H1 (cell line): Measurements from ENCODE around the gene ZNF598. TPM values are rescaled to one million over a fixed set of nuclear protein-coding genes. Genes with fewer than 3 reads are reported as not detected.
A peak's percentile ranks its signal among the peaks of the same experiment; 100 is the strongest.

ENCODE experiments used
- CTCF ChIA-PET: fragments of 300-600 bp; sonication (Branson Sonifier 250); formaldehyde crosslinking; loops from one replicate; lab custom pipeline; 2021; ENCODE audit not compliant: partially characterized antibody; lab: Charles Lee
- POLR2A ChIA-PET: fragments of 300-600 bp; sonication (Branson Sonifier 250); formaldehyde crosslinking; loops from one replicate; lab custom pipeline; 2021; ENCODE audit warnings: inconsistent platforms; ENCODE audit not compliant: partially characterized antibody; lab: Charles Lee
- DNase-seq, 2 experiments: peaks; one replicate each; pipeline versions ENCODE4 v3.0.0 to v3.0.0-alpha.2; 2010 to 2022; ENCODE audit warnings: low spot score in 2 of 2, low read depth in 1 of 2, mixed read lengths in 1 of 2
- FAIRE-seq: peaks from 2 replicates; lab custom pipeline; 2011; peaks lifted over from hg19 to GRCh38; lab: Jason Lieb, UNC
- H2AFZ ChIP-seq: 2 replicates; pipeline ENCODE4 v1.8.1; 2012; ENCODE audit warnings: low read length, inconsistent platforms
- H2AK5ac ChIP-seq: 2 replicates; pipeline ENCODE4 v1.6.1; 2013; ENCODE audit warnings: low read depth, low read length
- H2BK120ac ChIP-seq: replicated peaks from 2 replicates; pipeline ENCODE3; 2013; ENCODE audit warnings: low read depth, low read length, inconsistent platforms
- H2BK12ac ChIP-seq: 2 replicates; pipeline ENCODE4 v1.6.1; 2013; ENCODE audit warnings: low read depth, low read length
- H2BK15ac ChIP-seq: 2 replicates; pipeline ENCODE4 v1.6.1; 2013; ENCODE audit warnings: low read length
- H2BK20ac ChIP-seq: 2 replicates; pipeline ENCODE4 v1.6.1; 2013; ENCODE audit warnings: low read length
- H2BK5ac ChIP-seq: 2 replicates; pipeline ENCODE4 v1.6.1; 2013; ENCODE audit warnings: low read depth, low read length
- H3K14ac ChIP-seq: 2 replicates; pipeline ENCODE4 v1.6.1; 2013; ENCODE audit warnings: inconsistent platforms; ENCODE audit not compliant: insufficient read length
- H3K18ac ChIP-seq: 2 replicates; pipeline ENCODE4 v1.6.1; 2013; ENCODE audit warnings: low read length; ENCODE audit errors: extremely low read depth
- H3K23ac ChIP-seq: 2 replicates; pipeline ENCODE4 v1.6.1; 2013; ENCODE audit warnings: inconsistent platforms; ENCODE audit not compliant: insufficient read length
- H3K23me2 ChIP-seq: 2 replicates; pipeline ENCODE4 v1.6.1; 2013; ENCODE audit warnings: low read depth, low read length
- H3K27ac ChIP-seq: 2 replicates; pipeline ENCODE4 v1.6.1; 2011; ENCODE audit warnings: low read depth, low read length, inconsistent platforms
- H3K27me3 ChIP-seq, 4 experiments: replicated peaks in 1 of 4; 1 replicate in 1 of 4; 2 replicates in 3 of 4; pipeline versions ENCODE4 v1.6.1 to v1.8.1; 2011 to 2013; ENCODE audit warnings: low read length in 3 of 4, mild to moderate bottlenecking in 3 of 4, inconsistent platforms in 2 of 4, mixed read lengths in 2 of 4, moderate library complexity in 1 of 4; ENCODE audit not compliant: control insufficient read depth in 3 of 4, insufficient read depth in 3 of 4; ENCODE audit errors: extremely low read depth in 1 of 4
- H3K36me3 ChIP-seq, 4 experiments: 2 replicates each; pipeline versions ENCODE4 v1.6.1 to v1.8.1; 2011 to 2013; ENCODE audit warnings: mild to moderate bottlenecking in 4 of 4, low read length in 3 of 4, moderate library complexity in 2 of 4, control low read depth in 1 of 4, inconsistent platforms in 1 of 4; ENCODE audit not compliant: insufficient read depth in 4 of 4, control insufficient read depth in 2 of 4
- H3K4ac ChIP-seq: replicated peaks from 2 replicates; pipeline ENCODE3; 2013; ENCODE audit warnings: low read length, low read depth, mixed read lengths, inconsistent platforms; ENCODE audit not compliant: insufficient read length
- H3K4me1 ChIP-seq, 4 experiments: replicated peaks in 1 of 4; 1 replicate in 1 of 4; 2 replicates in 3 of 4; pipeline versions ENCODE4 v1.6.1 to v1.8.1; 2011 to 2013; ENCODE audit warnings: low read length in 3 of 4, inconsistent platforms in 2 of 4, mixed read lengths in 1 of 4; ENCODE audit not compliant: insufficient read depth in 4 of 4, control insufficient read depth in 3 of 4
- H3K4me2 ChIP-seq, 2 experiments: 2 replicates each; pipeline versions ENCODE4 v1.6.1 to v1.8.1; 2011 to 2013; ENCODE audit warnings: low read depth in 2 of 2, low read length in 2 of 2, control low read depth in 1 of 2, inconsistent platforms in 1 of 2, mild to moderate bottlenecking in 1 of 2; ENCODE audit not compliant: insufficient read depth in 1 of 2
- H3K4me3 ChIP-seq, 4 experiments: fragments of 200-600, 300-600 bp in 1 of 4; sonication (generic), shearing (Covaris generic), sonication (Bioruptor Twin) in 1 of 4; 2 replicates each; pipeline versions ENCODE4 v1.5.1 to v1.8.1; 2011 to 2016; ENCODE audit warnings: low read length in 4 of 4, low read depth in 3 of 4, control low read depth in 2 of 4, inconsistent platforms in 2 of 4, mild to moderate bottlenecking in 2 of 4, mixed read lengths in 1 of 4, moderate library complexity in 1 of 4; ENCODE audit not compliant: insufficient read depth in 2 of 4; ENCODE audit errors: extremely low read depth in 1 of 4
- H3K56ac ChIP-seq: replicated peaks from 2 replicates; pipeline ENCODE3; 2013; ENCODE audit warnings: low read depth, mild to moderate bottlenecking, mixed read lengths, low read length, inconsistent platforms; ENCODE audit not compliant: insufficient read length
- H3K79me1 ChIP-seq: 2 replicates; pipeline ENCODE4 v1.6.1; 2013; ENCODE audit warnings: low read depth, low read length, control low read depth
- H3K79me2 ChIP-seq, 2 experiments: 2 replicates each; pipeline versions ENCODE4 v1.6.1 to v1.8.1; 2012 to 2013; ENCODE audit warnings: low read length in 2 of 2, mild to moderate bottlenecking in 2 of 2, inconsistent platforms in 1 of 2; ENCODE audit not compliant: insufficient read depth in 2 of 2, control insufficient read depth in 1 of 2
- H3K9ac ChIP-seq, 4 experiments: replicated peaks in 1 of 4; 1 replicate in 1 of 4; 2 replicates in 3 of 4; pipeline versions ENCODE4 v1.6.1 to v1.8.1; 2011 to 2013; ENCODE audit warnings: low read depth in 3 of 4, low read length in 3 of 4, control low read depth in 2 of 4, mild to moderate bottlenecking in 2 of 4, moderate library complexity in 2 of 4, inconsistent platforms in 1 of 4; ENCODE audit errors: extremely low read depth in 1 of 4
- H3K9me3 ChIP-seq, 2 experiments: 2 replicates each; pipeline versions ENCODE4 v1.6.1 to v1.8.1; 2012 to 2013; ENCODE audit warnings: mild to moderate bottlenecking in 2 of 2, moderate library complexity in 2 of 2, control low read depth in 1 of 2, inconsistent platforms in 1 of 2, low read depth in 1 of 2, low read length in 1 of 2, mixed read lengths in 1 of 2; ENCODE audit not compliant: insufficient read depth in 2 of 2
- H4K20me1 ChIP-seq, 2 experiments: replicated peaks in 1 of 2; 2 replicates each; pipeline versions ENCODE3 to v1.8.1; 2011 to 2013; ENCODE audit warnings: inconsistent platforms in 2 of 2, low read length in 2 of 2, mild to moderate bottlenecking in 1 of 2; ENCODE audit not compliant: insufficient read depth in 2 of 2, control insufficient read depth in 1 of 2
- H4K5ac ChIP-seq: 2 replicates; pipeline ENCODE4 v1.6.1; 2013; ENCODE audit warnings: low read length, low read depth, mixed read lengths, inconsistent platforms; ENCODE audit not compliant: insufficient read length
- H4K8ac ChIP-seq: 2 replicates; pipeline ENCODE4 v1.8.0; 2013; ENCODE audit warnings: mild to moderate bottlenecking, moderate library complexity, low read length, inconsistent platforms; ENCODE audit not compliant: insufficient read depth; ENCODE audit errors: extremely low read depth
- H4K91ac ChIP-seq: replicated peaks from 2 replicates; pipeline ENCODE3; 2013; ENCODE audit warnings: low read length, mixed read lengths, inconsistent platforms; ENCODE audit not compliant: insufficient read length
- EP300 ChIP-seq, 2 experiments: IDR thresholded peaks; 1 replicate in 1 of 2; 2 replicates in 1 of 2; pipeline ENCODE4 v1.6.1; 2011 to 2012; ENCODE audit warnings: low read depth in 2 of 2, low read length in 2 of 2, mild to moderate bottlenecking in 2 of 2, borderline replicate concordance in 1 of 2, inconsistent platforms in 1 of 2, moderate library complexity in 1 of 2
- NRF1 ChIP-seq: IDR thresholded peaks from 2 replicates; pipeline ENCODE4 v1.6.1; 2011; ENCODE audit warnings: mild to moderate bottlenecking, low read depth, low read length, improper control_type of control experiment
- SIX5 ChIP-seq: IDR thresholded peaks from 2 replicates; pipeline ENCODE4 v1.6.1; 2011; ENCODE audit warnings: mild to moderate bottlenecking, low read depth, low read length
- WGBS, 2 experiments: shearing (Covaris generic) in 1 of 2; methylation state at CpG; one replicate each; pipeline versions ENCODE4 v1.1.6 to v1.1.7; 2013 to 2015; ENCODE audit warnings: low lambda C conversion rate in 2 of 2, mixed read lengths in 2 of 2, inconsistent platforms in 1 of 2, low coverage in 1 of 2, missing lambda C conversion rate in 1 of 2; ENCODE audit not compliant: insufficient replicate concordance in 2 of 2, insufficient coverage in 1 of 2, insufficient read length in 1 of 2; ENCODE audit errors: extremely low coverage in 1 of 2, missing lambda C conversion rate in 1 of 2; 5-methylcytosine and 5-hydroxymethylcytosine counted together
- polyA plus RNA-seq, 7 experiments: library from polyadenylated mRNA; depleted of rRNA in 3 of 7; stranded (reverse) in 5 of 7; unstranded in 2 of 7; fragments of >200 nt in 5 of 7; fragments of 200-250 nt in 2 of 7; gene quantifications; 1 replicate in 5 of 7; 2 replicates in 1 of 7; 4 replicates in 1 of 7; pipeline versions ENCODE4 v1.2.1 to v1.2.3, GENCODE V29; 2011 to 2013; ENCODE audit warnings: missing spikeins in 2 of 7, mixed read lengths in 2 of 7
- total RNA-seq: library from RNA; stranded (reverse); fragmentation: NEBNext Ultra II Directional; extraction: Animal tissue kit (Norgen Biotek cat#: 25700); gene quantifications from 2 replicates; pipeline ENCODE4 v1.2.1, GENCODE V29; 2021

ZNF598 gene
- total and polyA plus RNA-seq, 2 of the 8 experiments (the other 6 are each of a cell fraction or from before 2014, with no cell fraction given) = 29.3 to 47.6 TPM

DNA sequence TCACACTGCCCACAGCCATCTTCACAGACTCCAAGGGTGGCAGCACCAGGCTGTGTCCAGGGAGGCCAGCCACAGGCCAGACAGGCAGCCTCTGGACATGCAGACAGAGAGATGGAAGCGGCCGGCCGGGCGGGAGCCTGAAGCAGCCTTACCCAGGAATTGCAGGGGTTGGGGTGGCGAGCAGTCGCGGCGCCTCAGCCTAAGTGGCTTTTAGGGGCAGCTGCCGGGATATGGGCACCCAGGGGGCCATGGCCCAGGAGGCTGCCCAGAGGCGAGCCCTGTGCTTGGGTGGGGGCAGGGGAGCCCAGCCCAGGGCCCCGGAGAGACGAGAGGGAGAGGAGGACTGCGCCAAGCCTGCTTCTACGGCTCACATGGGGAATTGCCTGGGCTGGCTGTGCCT lies 15.6 kb upstream of the ZNF598 start:
- H2BK12ac ChIP-seq = peak overlapping the region; percentile 68; the same call in 1 of the 2 replicates
- H3K27me3 ChIP-seq = peaks cover 10 to 43% (median 36%) of the 10 kb centered on the region in 4 experiments
- no peaks in the 10 kb centered on the region for H3K79me1 ChIP-seq
- H3K4ac ChIP-seq = no peak overlapping the region
- H2BK20ac ChIP-seq = no peak overlapping the region
- ChIA-PET CTCF (interaction anchor here (0.7 to 7.5 kb wide), 11 partner anchors 9 to 622 kb away, joined by 3 to 55 read pairs (median 5); partner anchors contain the start of genes NTHL1 and TSC2), POLR2A (interaction anchor here (0.6 to 2.1 kb wide), 6 partner anchors 16 to 157 kb away, joined by 3 to 7 read pairs (median 3); partner anchors contain the start of genes RPS2, TRAF7 and ZNF598)
- H4K8ac ChIP-seq = no peak overlapping the region; the same call in 1 of the 2 replicates
- H3K4me2 ChIP-seq = no peak overlapping the region
- H3K79me2 ChIP-seq = no peaks in the 10 kb centered on the region
- H3K4me3 ChIP-seq = no peak overlapping the region
- H3K27ac ChIP-seq = no peak overlapping the region
- peak overlapping the region; percentile 97 for H2BK15ac ChIP-seq
- H2AK5ac ChIP-seq = no peak overlapping the region; the same call in 1 of the 2 replicates
- no peak overlapping the region for H4K5ac ChIP-seq
- H3K36me3 ChIP-seq = no peaks in the 10 kb centered on the region
- no peak overlapping the region for H2AFZ ChIP-seq
- DNase-seq = no peak
- no peak overlapping the region for H3K18ac ChIP-seq
- 89% methylated on average over 10 of the region's 14 CpGs; no CpG with 5 or more reads in 1 of the 2 experiments for WGBS, 2 experiments
- no peak overlapping the region for H4K91ac ChIP-seq
- FAIRE-seq = no peak
- H3K14ac ChIP-seq = no peak overlapping the region
- no peak overlapping the region for H2BK120ac ChIP-seq
- H3K9me3 ChIP-seq = no peaks in the 10 kb centered on the region
- H4K20me1 ChIP-seq = peaks cover 0 to 9% of the 10 kb centered on the region in 2 experiments
- TF ChIP-seq SIX5 = no peak
- TF ChIP-seq NRF1 = no peak
- TF ChIP-seq EP300 (IDR thresholded peaks at IDR 0.05; ENCODE audit: borderline replicate concordance in 1 of 2, low read depth in 2 of 2, low read length in 2 of 2) = no peak
- peaks cover 7% of the 10 kb centered on the region; the same call in 1 of the 2 replicates for H3K23me2 ChIP-seq
- peaks cover 0 to 18% (median 11%) of the 10 kb centered on the region in 4 experiments; a peak in 5 of 7 replicates for H3K4me1 ChIP-seq
- no peak overlapping the region for H3K9ac ChIP-seq
- H2BK5ac ChIP-seq = no peak overlapping the region
- H3K23ac ChIP-seq = no peak overlapping the region
- no peak overlapping the region for H3K56ac ChIP-seq
